ENCODE data around the gene CXCL1. TPM values are rescaled to one million over a fixed set of nuclear protein-coding genes. Genes with fewer than 3 reads are reported as not detected.
A peak's percentile ranks its signal among the peaks of the same experiment; 100 is the strongest.

CXCL1 gene
- total and polyA plus RNA-seq, 2 of the 13 experiments (the other 11 are each of a cell fraction or from before 2014, with no cell fraction given): 0.15 TPM; not detected in 1

DNA sequence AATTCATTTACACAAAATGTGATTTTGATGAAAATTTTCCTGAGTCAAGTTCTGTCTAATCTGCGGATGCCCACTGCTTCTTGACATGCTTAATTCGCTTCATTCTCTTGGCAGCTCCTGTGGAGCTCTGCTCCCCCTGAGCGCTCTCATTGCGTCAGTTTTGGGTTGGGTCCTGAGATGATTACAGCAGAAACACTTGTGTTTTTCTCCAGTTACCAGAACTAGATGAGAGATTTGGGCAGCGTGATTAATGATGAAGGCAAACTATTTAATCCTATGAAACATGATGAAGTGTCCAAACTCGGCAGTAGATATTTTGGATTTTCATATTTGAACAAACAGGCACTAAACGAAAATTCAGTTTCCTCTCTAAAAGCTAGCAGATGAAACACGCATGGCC is 4.2 kb upstream of the CXCL1 start (continued):
- TF ChIP-seq ZSCAN20 (CRISPR knock-in tag; IDR thresholded peaks at IDR 0.05; ENCODE audit: borderline replicate concordance) (no peak), SUZ12 (IDR thresholded peaks at IDR 0.05; ENCODE audit: low read depth, low read length) (no peak), ZNF335 (CRISPR knock-in tag; IDR thresholded peaks at IDR 0.05) (no peak), EP300 (IDR thresholded peaks at IDR 0.05; ENCODE audit: low read depth in 2 of 2, low read length in 2 of 2) (no peak), EP300 (CRISPR knock-in tag; IDR thresholded peaks at IDR 0.05; ENCODE audit: borderline replicate concordance) (no peak), ATRX (CRISPR knock-in tag; IDR thresholded peaks at IDR 0.05; ENCODE audit: borderline replicate concordance) (no peak), KLF9 (CRISPR knock-in tag; IDR thresholded peaks at IDR 0.05; ENCODE audit: low read depth) (no peak), SOX6 (IDR thresholded peaks at IDR 0.05) (no peak), SOX6 (CRISPR knock-in tag; IDR thresholded peaks at IDR 0.05) (no peak)
- TF ChIP-seq, protein P1, sequence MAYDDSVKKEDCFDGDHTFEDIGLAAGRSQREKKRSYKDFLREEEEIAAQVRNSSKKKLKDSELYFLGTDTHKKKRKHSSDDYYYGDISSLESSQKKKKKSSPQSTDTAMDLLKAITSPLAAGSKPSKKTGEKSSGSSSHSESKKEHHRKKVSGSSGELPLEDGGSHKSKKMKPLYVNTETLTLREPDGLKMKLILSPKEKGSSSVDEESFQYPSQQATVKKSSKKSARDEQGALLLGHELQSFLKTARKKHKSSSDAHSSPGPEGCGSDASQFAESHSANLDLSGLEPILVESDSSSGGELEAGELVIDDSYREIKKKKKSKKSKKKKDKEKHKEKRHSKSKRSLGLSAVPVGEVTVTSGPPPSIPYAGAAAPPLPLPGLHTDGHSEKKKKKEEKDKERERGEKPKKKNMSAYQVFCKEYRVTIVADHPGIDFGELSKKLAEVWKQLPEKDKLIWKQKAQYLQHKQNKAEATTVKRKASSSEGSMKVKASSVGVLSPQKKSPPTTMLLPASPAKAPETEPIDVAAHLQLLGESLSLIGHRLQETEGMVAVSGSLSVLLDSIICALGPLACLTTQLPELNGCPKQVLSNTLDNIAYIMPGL (CRISPR knock-in tag; IDR thresholded peaks at IDR 0.05; ENCODE audit: borderline replicate concordance in 1 of 2, low read depth in 1 of 2): no peak

DNA sequence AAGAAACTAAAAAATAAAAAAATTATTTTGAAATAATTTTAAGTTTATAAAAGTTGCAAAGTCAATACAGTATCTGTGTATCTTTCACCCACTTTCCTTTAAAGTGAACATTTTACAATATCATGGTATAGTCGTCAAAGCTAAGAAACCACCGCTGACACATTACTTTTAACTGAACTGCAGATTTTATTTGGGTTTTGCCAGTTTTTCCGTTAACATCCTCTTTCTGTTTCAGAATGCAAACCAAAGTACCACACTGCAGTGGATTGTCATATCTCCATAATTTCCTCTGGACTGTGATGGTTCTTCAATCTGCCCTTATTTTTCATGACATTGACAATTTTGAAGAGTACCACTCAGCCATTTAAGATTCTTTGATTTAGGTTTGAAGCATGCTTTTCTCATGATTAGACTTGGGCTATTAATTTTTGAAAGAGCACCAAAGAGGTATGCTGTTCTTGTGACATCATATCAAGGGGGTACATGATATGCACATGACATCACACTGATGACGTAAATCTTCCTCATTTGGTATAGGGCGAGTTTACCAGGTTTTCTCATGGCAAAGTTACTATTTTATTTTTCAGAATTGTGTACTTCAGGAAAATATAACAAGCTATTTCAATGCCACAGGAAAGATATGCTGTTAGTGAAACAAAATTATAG is 3.6 kb upstream of the CXCL1 start:
- Histone ChIP-seq H3K4me3 (replicated peaks in 1 of 3; ENCODE audit: insufficient read depth in 1 of 3, low read depth in 2 of 3, low read length in 3 of 3) (no peak overlapping the region), H3K27ac (ENCODE audit: extremely low read length, insufficient read depth, low read length) (no peak overlapping the region), H3K9ac (ENCODE audit: insufficient read depth, low read depth, low read length) (no peak overlapping the region), H3K9me3 (ENCODE audit: low read length) (no peaks in the 10 kb centered on the region), H3K4me2 (ENCODE audit: low read depth, low read length) (no peak overlapping the region), H2AFZ (ENCODE audit: low read length) (no peak overlapping the region), H4K20me1 (ENCODE audit: insufficient read depth, low read length) (no peaks in the 10 kb centered on the region), H3K27me3 (ENCODE audit: control insufficient read depth in 1 of 2, insufficient read depth in 2 of 2, low read length in 2 of 2) (peaks cover 0 to 19% of the 10 kb centered on the region in 2 experiments; a peak in 3 of 5 replicates), H3K36me3 (replicated peaks in 1 of 2; ENCODE audit: control insufficient read depth in 1 of 2, insufficient read depth in 2 of 2, low read length in 2 of 2) (no peaks in the 10 kb centered on the region), H3K4me1 (ENCODE audit: insufficient read depth, low read length) (peaks cover 8% of the 10 kb centered on the region; the same call in 1 of the 2 replicates), H3K79me2 (ENCODE audit: insufficient read depth, low read length) (no peaks in the 10 kb centered on the region)
- FAIRE-seq: no peak
- ChIA-PET CTCF (ENCODE audit: low intra/inter-chr PET ratio, low total read pairs) (no interaction called here), POLR2A (no interaction called here)
- in situ Hi-C loops (cut with HindIII; ENCODE audit: extremely low pct_ligation_motif_present, low pct_unique_long_range_greater_than_20kb) (no loop called here), intact Hi-C loops (cut with micrococcal nuclease; ENCODE audit: unreplicated experiment) (loop anchor here (2.0 kb wide), 1 partner anchor 137 kb away; no protein-coding TSS in a partner anchor)
- WGBS (ENCODE audit: low lambda C conversion rate): 12% methylated on average over 5 of the region's 5 CpGs
- no peak for ATAC-seq
- DNase-seq (ENCODE audit: low spot score): no peak
- BruUV-seq (replicated peaks): no TSS peak
- TF ChIP-seq RFX1 (IDR thresholded peaks at IDR 0.05) (no peak), MED1 (CRISPR knock-in tag; IDR thresholded peaks at IDR 0.05) (no peak), CHD2 (IDR thresholded peaks at IDR 0.05; ENCODE audit: low read depth, low read length) (no peak), CREB1 (IDR thresholded peaks at IDR 0.05) (peak; percentile 65), CREB1 (CRISPR knock-in tag; IDR thresholded peaks at IDR 0.05) (no peak), HMGA1 (CRISPR knock-in tag; conservative IDR thresholded peaks at IDR 0.05) (no peak), GTF2F1 (IDR thresholded peaks at IDR 0.05; ENCODE audit: low read length) (no peak), EEA1 (CRISPR knock-in tag; IDR thresholded peaks at IDR 0.05; ENCODE audit: borderline replicate concordance) (no peak)
- TF ChIP-seq, protein P2, sequence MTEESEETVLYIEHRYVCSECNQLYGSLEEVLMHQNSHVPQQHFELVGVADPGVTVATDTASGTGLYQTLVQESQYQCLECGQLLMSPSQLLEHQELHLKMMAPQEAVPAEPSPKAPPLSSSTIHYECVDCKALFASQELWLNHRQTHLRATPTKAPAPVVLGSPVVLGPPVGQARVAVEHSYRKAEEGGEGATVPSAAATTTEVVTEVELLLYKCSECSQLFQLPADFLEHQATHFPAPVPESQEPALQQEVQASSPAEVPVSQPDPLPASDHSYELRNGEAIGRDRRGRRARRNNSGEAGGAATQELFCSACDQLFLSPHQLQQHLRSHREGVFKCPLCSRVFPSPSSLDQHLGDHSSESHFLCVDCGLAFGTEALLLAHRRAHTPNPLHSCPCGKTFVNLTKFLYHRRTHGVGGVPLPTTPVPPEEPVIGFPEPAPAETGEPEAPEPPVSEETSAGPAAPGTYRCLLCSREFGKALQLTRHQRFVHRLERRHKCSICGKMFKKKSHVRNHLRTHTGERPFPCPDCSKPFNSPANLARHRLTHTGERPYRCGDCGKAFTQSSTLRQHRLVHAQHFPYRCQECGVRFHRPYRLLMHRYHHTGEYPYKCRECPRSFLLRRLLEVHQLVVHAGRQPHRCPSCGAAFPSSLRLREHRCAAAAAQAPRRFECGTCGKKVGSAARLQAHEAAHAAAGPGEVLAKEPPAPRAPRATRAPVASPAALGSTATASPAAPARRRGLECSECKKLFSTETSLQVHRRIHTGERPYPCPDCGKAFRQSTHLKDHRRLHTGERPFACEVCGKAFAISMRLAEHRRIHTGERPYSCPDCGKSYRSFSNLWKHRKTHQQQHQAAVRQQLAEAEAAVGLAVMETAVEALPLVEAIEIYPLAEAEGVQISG (CRISPR knock-in tag; IDR thresholded peaks at IDR 0.05): no peak
- TF ChIP-seq, protein P3, sequence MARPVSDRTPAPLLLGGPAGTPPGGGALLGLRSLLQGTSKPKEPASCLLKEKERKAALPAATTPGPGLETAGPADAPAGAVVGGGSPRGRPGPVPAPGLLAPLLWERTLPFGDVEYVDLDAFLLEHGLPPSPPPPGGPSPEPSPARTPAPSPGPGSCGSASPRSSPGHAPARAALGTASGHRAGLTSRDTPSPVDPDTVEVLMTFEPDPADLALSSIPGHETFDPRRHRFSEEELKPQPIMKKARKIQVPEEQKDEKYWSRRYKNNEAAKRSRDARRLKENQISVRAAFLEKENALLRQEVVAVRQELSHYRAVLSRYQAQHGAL (CRISPR knock-in tag; IDR thresholded peaks at IDR 0.05; ENCODE audit: not compliant biosample characterization): no peak

Data from HepG2 (cell line).